GM12878 (cell line): ENCODE results near the gene DNAJC3. TPM values are rescaled to one million over a fixed set of nuclear protein-coding genes. Genes with fewer than 3 reads are reported as not detected.
A peak's percentile ranks its signal among the peaks of the same experiment; 100 is the strongest.

Experiments
- ATAC-seq: fragments of 200-7000 bp; cut with Tn5 transposase; 3 replicates; pipeline ENCODE4 v1.9.1; 2020; ENCODE audit warnings: mild to moderate bottlenecking, moderate library complexity
- BruUV-seq: library from RNA; stranded (reverse); fragments of 400-500 nt; replicated peaks from 2 replicates; lab custom pipeline; 2021; lab: Mats Ljungman, UMichigan
- CTCF ChIA-PET: fragments of 300-600 bp; sonication (Branson Sonifier 250); formaldehyde crosslinking; extraction: SDS; loops from one replicate; lab custom pipeline; 2021; ENCODE audit warnings: inconsistent platforms; lab: Yijun Ruan, JAX
- POLR2A ChIA-PET: fragments of 350-600 bp; formaldehyde crosslinking; extraction: SDS; loops from one replicate; lab custom pipeline; 2021; ENCODE audit warnings: inconsistent platforms; lab: Charles Lee
- RAD21 ChIA-PET: fragments of 300-600 bp; sonication (Branson Sonifier 250); formaldehyde crosslinking; loops from one replicate; lab custom pipeline; 2023; ENCODE audit warnings: antibody characterized with exemption; ENCODE audit not compliant: unreplicated experiment; lab: Charles Lee
- SMC1A ChIA-PET: fragments of 300-600 bp; sonication (Branson Sonifier 250); formaldehyde crosslinking; loops from one replicate; lab custom pipeline; 2023; ENCODE audit not compliant: unreplicated experiment, uncharacterized antibody; lab: Charles Lee
- DNase-seq: peaks from one replicate; pipeline ENCODE4 v3.0.0-alpha.2; 2011; ENCODE audit warnings: low read depth, low spot score
- FAIRE-seq: peaks from 3 replicates; lab custom pipeline; 2011; peaks lifted over from hg19 to GRCh38; lab: Jason Lieb, UNC
- H2AFZ ChIP-seq: 2 replicates; pipeline ENCODE4 v1.6.0; 2011; ENCODE audit warnings: low read depth, low read length, control low read depth; ENCODE audit not compliant: control insufficient read depth
- H3K27ac ChIP-seq: 2 replicates; pipeline ENCODE4 v1.5.1; 2011; ENCODE audit warnings: control low read depth; ENCODE audit not compliant: control insufficient read depth, insufficient read depth
- H3K27me3 ChIP-seq, 2 experiments: replicated peaks in 1 of 2; 2 replicates each; pipeline versions ENCODE4 v1.6.0 to v1.6.1; 2011; ENCODE audit warnings: low read length in 1 of 2; ENCODE audit not compliant: control insufficient read depth in 2 of 2, insufficient read depth in 2 of 2
- H3K36me3 ChIP-seq, 2 experiments: 2 replicates each; pipeline ENCODE4 v1.5.1; 2011; ENCODE audit warnings: low read length in 1 of 2; ENCODE audit not compliant: control insufficient read depth in 2 of 2, insufficient read depth in 2 of 2
- H3K4me1 ChIP-seq: 2 replicates; pipeline ENCODE4 v1.6.1; 2011; ENCODE audit warnings: mild to moderate bottlenecking, low read length, moderate library complexity, mixed read lengths; ENCODE audit not compliant: control insufficient read depth, insufficient read depth
- H3K4me2 ChIP-seq: 2 replicates; pipeline ENCODE4 v1.6.0; 2011; ENCODE audit warnings: control low read depth; ENCODE audit not compliant: control insufficient read depth, insufficient read depth
- H3K4me3 ChIP-seq: fragments of 200-600 bp; sonication (generic); 2 replicates; pipeline ENCODE4 v1.5.1; 2016
- H3K79me2 ChIP-seq: 2 replicates; pipeline ENCODE4 v1.6.0; 2011; ENCODE audit warnings: low read length; ENCODE audit not compliant: control insufficient read depth, insufficient read depth
- H3K9ac ChIP-seq: 2 replicates; pipeline ENCODE4 v1.8.0; 2011; ENCODE audit warnings: low read length, control low read depth, mixed read lengths; ENCODE audit not compliant: control insufficient read depth, insufficient read depth
- H3K9me3 ChIP-seq: replicated peaks from 3 replicates; pipeline ENCODE4 v1.5.1; 2011; ENCODE audit warnings: mild to moderate bottlenecking, low read length; ENCODE audit not compliant: control insufficient read depth, insufficient read depth
- H4K20me1 ChIP-seq: 2 replicates; pipeline ENCODE4 v1.6.0; 2011; ENCODE audit not compliant: control insufficient read depth, insufficient read depth
- CBX5 ChIP-seq: sonication (generic); IDR thresholded peaks from 2 replicates; pipeline ENCODE4 v1.6.1; 2016; ENCODE audit warnings: low read depth, moderate library complexity, mild to moderate bottlenecking, inconsistent platforms
- CREB1 ChIP-seq: IDR thresholded peaks from 2 replicates; pipeline ENCODE4 v1.6.1; 2012; ENCODE audit warnings: low read depth, mild to moderate bottlenecking, inconsistent platforms
- HCFC1 ChIP-seq: fragments of 150-350 bp; IDR thresholded peaks from 2 replicates; pipeline ENCODE4 v1.6.1; 2014; ENCODE audit warnings: low read length
- HDAC2 ChIP-seq: fragments of 200-600 bp; sonication (generic); IDR thresholded peaks from 2 replicates; pipeline ENCODE4 v1.6.1; 2017
- MEF2A ChIP-seq: IDR thresholded peaks from 2 replicates; pipeline ENCODE4 v1.6.1; 2011; ENCODE audit warnings: low read depth, mild to moderate bottlenecking, low read length, moderate library complexity; ENCODE audit not compliant: insufficient read depth
- MYC ChIP-seq: IDR thresholded peaks from 2 replicates; pipeline ENCODE4 v1.6.1; 2011; ENCODE audit warnings: mild to moderate bottlenecking, low read length, moderate library complexity, inconsistent platforms; ENCODE audit not compliant: insufficient read depth, insufficient replicate concordance, insufficient read length, severe bottlenecking
- NR2C1 ChIP-seq: fragments of 450-650 bp; IDR thresholded peaks from 2 replicates; pipeline ENCODE4 v1.6.1; 2017; ENCODE audit warnings: antibody characterized with exemption, mild to moderate bottlenecking, moderate library complexity
- PAX5 ChIP-seq: IDR thresholded peaks from 2 replicates; pipeline ENCODE4 v1.6.1; 2011; ENCODE audit warnings: low read depth, low read length, borderline replicate concordance
- RELA ChIP-seq: fragments of 450-650 bp; IDR thresholded peaks from 2 replicates; pipeline ENCODE4 v1.8.0; 2014; ENCODE audit warnings: borderline replicate concordance; ENCODE audit not compliant: partially characterized antibody
- RFX5 ChIP-seq: IDR thresholded peaks from 2 replicates; pipeline ENCODE4 v1.6.1; 2011; ENCODE audit warnings: low read depth, low read length, improper control_type of control experiment
- SUPT20H ChIP-seq: IDR thresholded peaks from 2 replicates; pipeline ENCODE4 v1.6.1; 2011; ENCODE audit warnings: low read depth, mild to moderate bottlenecking, low read length, moderate library complexity, borderline replicate concordance; ENCODE audit not compliant: control insufficient read depth
- WRNIP1 ChIP-seq: IDR thresholded peaks from 2 replicates; pipeline ENCODE4 v1.6.1; 2011; ENCODE audit warnings: low read depth, low read length, improper control_type of control experiment, borderline replicate concordance
- YBX1 ChIP-seq: fragments of 450-650 bp; IDR thresholded peaks from 2 replicates; pipeline ENCODE4 v1.6.1; 2016; ENCODE audit warnings: antibody characterized with exemption
- ZSCAN29 ChIP-seq: fragments of 450-650 bp; IDR thresholded peaks from 2 replicates; pipeline ENCODE4 v1.6.1; 2017; ENCODE audit warnings: mild to moderate bottlenecking, moderate library complexity
- WGBS: methylation state at CpG from one replicate; pipeline ENCODE4 v1.1.6; 2016; ENCODE audit warnings: low lambda C conversion rate; ENCODE audit not compliant: insufficient replicate concordance, insufficient coverage; ENCODE audit errors: missing lambda C conversion rate; 5-methylcytosine and 5-hydroxymethylcytosine counted together
- in situ Hi-C: fragments of 300-500 bp; cut with MboI; formaldehyde crosslinking; loops from 9 replicates; pipeline ENCODE4 v1.14.3; 2018; ENCODE audit warnings: mixed read lengths
- intact Hi-C: fragments of 100-400 bp; cut with micrococcal nuclease; formaldehyde crosslinking; loops from one replicate; pipeline ENCODE4 v1.14.2; 2022; ENCODE audit not compliant: unreplicated experiment
- polyA plus RNA-seq, 11 experiments: library from polyadenylated mRNA; depleted of rRNA in 4 of 11; unstranded in 6 of 11; stranded (reverse) in 5 of 11; fragments of >200 nt; fragmentation: Nextera tagmentation in 4 of 11; fragmentation: Illumina TruSeq in 1 of 11; extraction: Ambion mirVana in 4 of 11; extraction: Trizol in 1 of 11; gene quantifications; 1 replicate in 1 of 11; 2 replicates in 10 of 11; pipeline versions ENCODE4 v1.2.1 to v1.2.3, GENCODE V29; 2011 to 2016; ENCODE audit warnings: inconsistent platforms in 2 of 11, missing spikeins in 2 of 11, low read depth in 1 of 11
- total RNA-seq, 4 experiments: library from RNA; depleted of rRNA in 3 of 4; stranded (reverse); fragments of >200 nt in 3 of 4; fragmentation: Illumina TruSeq in 1 of 4; extraction: Trizol in 1 of 4; gene quantifications; 2 replicates each; pipeline versions ENCODE4 v1.2.1 to v1.2.3, GENCODE V29; 2013 to 2021
- TF ChIP-seq, protein P1 (sequence below): IDR thresholded peaks from 2 replicates; pipeline ENCODE4 v1.6.1; 2011; ENCODE audit warnings: borderline replicate concordance, low read depth, mild to moderate bottlenecking, moderate library complexity, mixed read lengths, low read length; ENCODE audit not compliant: insufficient read depth; ENCODE audit errors: extremely low read length
- TF ChIP-seq, protein P2 (sequence below): fragments of 450-650 bp; IDR thresholded peaks from 2 replicates; pipeline ENCODE4 v1.6.1; 2017; ENCODE audit warnings: borderline replicate concordance

DNAJC3 gene
- total and polyA plus RNA-seq, 10 of the 15 experiments (the other 5 are each of a cell fraction or from before 2014, with no cell fraction given), result 9.3 to 37.4 (median 19.0) TPM

DNA sequence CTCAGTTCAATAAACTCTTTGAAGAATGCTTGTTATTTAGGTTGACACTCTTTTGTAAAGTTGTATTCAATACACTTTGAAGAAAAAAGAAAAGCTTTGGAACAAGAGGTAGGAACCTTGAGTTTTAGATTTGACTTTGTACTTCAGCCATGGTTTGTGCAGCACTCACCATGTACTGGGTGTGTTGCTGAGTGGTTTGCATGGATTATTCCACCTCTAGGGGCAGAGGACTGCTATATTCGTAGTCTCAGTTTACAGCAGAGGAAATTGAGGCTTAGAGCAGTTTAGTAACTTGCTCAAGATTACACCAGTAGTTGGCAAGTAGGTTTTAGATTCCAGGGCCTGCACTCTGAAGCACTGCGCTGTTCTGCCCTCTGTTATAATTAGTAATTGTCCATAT, 68.8 kb downstream of the DNAJC3 start:
- Histone ChIP-seq H3K4me2 (no peak overlapping the region), H3K4me3 (no peak overlapping the region), H4K20me1 (no peaks in the 10 kb centered on the region), H2AFZ (no peak overlapping the region), H3K36me3 (no peaks in the 10 kb centered on the region), H3K27ac (no peak overlapping the region), H3K4me1 (peaks cover 3% of the 10 kb centered on the region; the same call in 1 of the 2 replicates), H3K9ac (no peak overlapping the region), H3K79me2 (peaks cover 16% of the 10 kb centered on the region), H3K27me3 (no peaks in the 10 kb centered on the region), H3K9me3 (no peaks in the 10 kb centered on the region; the same call in 2 of the 3 replicates)
- ATAC-seq, result peak; percentile 31; the same call in 2 of the 3 replicates
- SMC1A ChIA-PET, result interaction anchor here (0.6 to 1.3 kb wide), 2 partner anchors 17 to 48 kb away, joined by 3 read pairs; no protein-coding TSS in a partner anchor
- no TSS peak for BruUV-seq
- no peak for TF ChIP-seq NR2C1
- no peak for TF ChIP-seq RFX5
- no peak for TF ChIP-seq HCFC1
- TF ChIP-seq, protein P1, sequence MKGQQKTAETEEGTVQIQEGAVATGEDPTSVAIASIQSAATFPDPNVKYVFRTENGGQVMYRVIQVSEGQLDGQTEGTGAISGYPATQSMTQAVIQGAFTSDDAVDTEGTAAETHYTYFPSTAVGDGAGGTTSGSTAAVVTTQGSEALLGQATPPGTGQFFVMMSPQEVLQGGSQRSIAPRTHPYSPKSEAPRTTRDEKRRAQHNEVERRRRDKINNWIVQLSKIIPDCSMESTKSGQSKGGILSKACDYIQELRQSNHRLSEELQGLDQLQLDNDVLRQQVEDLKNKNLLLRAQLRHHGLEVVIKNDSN, result no peak
- no peak for TF ChIP-seq HDAC2
- TF ChIP-seq CBX5, result no peak
- TF ChIP-seq SUPT20H, result no peak
- no peak for TF ChIP-seq PAX5
- TF ChIP-seq MYC, result no peak
- TF ChIP-seq, protein P2, sequence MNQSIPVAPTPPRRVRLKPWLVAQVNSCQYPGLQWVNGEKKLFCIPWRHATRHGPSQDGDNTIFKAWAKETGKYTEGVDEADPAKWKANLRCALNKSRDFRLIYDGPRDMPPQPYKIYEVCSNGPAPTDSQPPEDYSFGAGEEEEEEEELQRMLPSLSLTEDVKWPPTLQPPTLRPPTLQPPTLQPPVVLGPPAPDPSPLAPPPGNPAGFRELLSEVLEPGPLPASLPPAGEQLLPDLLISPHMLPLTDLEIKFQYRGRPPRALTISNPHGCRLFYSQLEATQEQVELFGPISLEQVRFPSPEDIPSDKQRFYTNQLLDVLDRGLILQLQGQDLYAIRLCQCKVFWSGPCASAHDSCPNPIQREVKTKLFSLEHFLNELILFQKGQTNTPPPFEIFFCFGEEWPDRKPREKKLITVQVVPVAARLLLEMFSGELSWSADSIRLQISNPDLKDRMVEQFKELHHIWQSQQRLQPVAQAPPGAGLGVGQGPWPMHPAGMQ, result no peak
- no peak for TF ChIP-seq MEF2A
- TF ChIP-seq CREB1, result no peak
- no peak for TF ChIP-seq WRNIP1
- TF ChIP-seq YBX1, result no peak
- TF ChIP-seq RELA, result no peak
- TF ChIP-seq ZSCAN29, result no peak
- POLR2A ChIA-PET, result no interaction called here
- intact Hi-C loops (no loop called here), in situ Hi-C loops (no loop called here)
- RAD21 ChIA-PET, result no interaction called here
- no peak for DNase-seq
- 73% methylated on average over 2 of the region's 2 CpGs for WGBS
- CTCF ChIA-PET, result no interaction called here
- FAIRE-seq, result no peak
